HK-2 (cell line): ENCODE measurements around the gene OR6V1.
"Not testable (repeated sequence)": the region's sequence is repeated elsewhere in the genome, so short reads cannot be mapped to it uniquely, and the experiment has no call there.

Experiments
- DNase-seq: peaks from one replicate; pipeline ENCODE4 v3.0.0-alpha.2; 2018; ENCODE audit not compliant: unreplicated experiment

Gene OR6V1

GRCh38 chr7:143042790-143043271 is 9.3 kb upstream of the OR6V1 start:
- no peak for DNase-seq

- DNase-seq, result no peak
Observed at GRCh38 chr7:143043391-143043790, 8.8 kb upstream of the OR6V1 start.

GRCh38 chr7:143046426-143046851 is 5.7 kb upstream of the OR6V1 start:
- DNase-seq, result no peak

- no peak for DNase-seq
Observed at GRCh38 chr7:143047326-143047725, 4.8 kb upstream of the OR6V1 start.

GRCh38 chr7:143048827-143049226 is 3.3 kb upstream of the OR6V1 start:
- DNase-seq, result no peak

GRCh38 chr7:143049362-143049761 is 2.8 kb upstream of the OR6V1 start:
- DNase-seq, result no peak

- DNase-seq, result no peak
Observed at GRCh38 chr7:143050931-143051330, 1.2 kb upstream of the OR6V1 start.

- no peak for DNase-seq
Observed at GRCh38 chr7:143054621-143055020, 2.5 kb downstream of the OR6V1 start.

GRCh38 chr7:143055754-143056153 is 3.6 kb downstream of the OR6V1 start:
- no peak for DNase-seq

GRCh38 chr7:143063741-143064140 is 11.6 kb downstream of the OR6V1 start:
- no peak for DNase-seq

GRCh38 chr7:143068446-143068845 is 16.3 kb downstream of the OR6V1 start:
- no peak for DNase-seq

GRCh38 chr7:143069912-143070500 is 17.9 kb downstream of the OR6V1 start:
- no peak for DNase-seq

- no peak for DNase-seq
Observed at GRCh38 chr7:143073556-143073955, 21.4 kb downstream of the OR6V1 start.

GRCh38 chr7:143074141-143074540 is 22.0 kb downstream of the OR6V1 start:
- no peak for DNase-seq

- DNase-seq, result no peak
Observed at GRCh38 chr7:143085109-143085508, 33.0 kb downstream of the OR6V1 start.

GRCh38 chr7:143085610-143086009 is 33.5 kb downstream of the OR6V1 start:
- DNase-seq, result not testable (repeated sequence)

GRCh38 chr7:143088549-143089231 is 36.5 kb downstream of the OR6V1 start:
- not testable (repeated sequence) for DNase-seq

GRCh38 chr7:143096146-143096545 is 44.0 kb downstream of the OR6V1 start:
- DNase-seq, result no peak

GRCh38 chr7:143099579-143099978 is 47.4 kb downstream of the OR6V1 start:
- not testable (repeated sequence) for DNase-seq
